ENCODE measurements around the gene MASP2.
"Not testable (repeated sequence)": the region's sequence is repeated elsewhere in the genome, so short reads cannot be mapped to it uniquely, and the experiment has no call there.

The MASP2 gene

GRCh38 chr1:11037019-11037739, 9.9 kb downstream of the MASP2 start:
- not testable (repeated sequence) for DNase-seq

DNA sequence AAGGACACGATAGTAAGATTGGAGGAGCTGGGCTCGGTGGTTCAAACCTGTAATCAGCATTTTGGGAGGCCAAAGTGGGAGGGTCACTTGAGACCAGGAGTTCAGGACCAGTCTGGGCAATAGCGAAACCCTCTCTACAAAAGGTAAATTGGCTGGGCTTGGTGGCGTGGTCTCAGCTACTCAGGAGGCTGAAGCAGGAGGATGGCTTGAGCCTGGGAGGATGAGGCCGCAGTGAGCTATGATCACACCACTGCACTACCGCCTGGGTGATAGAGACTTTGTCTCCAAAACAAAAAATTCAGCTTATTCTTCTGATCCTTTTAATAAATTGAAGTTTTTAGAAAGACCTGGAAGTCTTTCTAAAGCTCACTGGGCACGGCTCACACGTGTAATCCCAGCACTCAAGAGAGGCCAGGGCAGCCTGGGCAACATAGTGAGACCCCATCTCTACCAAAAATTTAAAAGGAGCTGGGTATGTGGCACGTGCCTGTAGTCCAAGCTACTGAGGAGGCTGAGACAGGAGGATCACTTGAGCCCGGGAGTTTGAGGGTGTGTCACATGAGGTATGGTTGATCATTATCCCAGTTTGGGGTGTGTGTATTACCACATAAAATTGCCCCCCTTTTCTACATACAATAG, 15.3 kb downstream of the MASP2 start:
- DNase-seq = no peak

GRCh38 chr1:11030865-11031264, 16.2 kb downstream of the MASP2 start:
- no peak for DNase-seq

- no peak for DNase-seq
Observed at GRCh38 chr1:11028018-11028417, 19.0 kb downstream of the MASP2 start.

- DNase-seq = no peak
Observed at GRCh38 chr1:11027316-11027715, 19.7 kb downstream of the MASP2 start.

- no peak for DNase-seq
Observed at GRCh38 chr1:11026903-11027302, 20.1 kb downstream of the MASP2 start.

GRCh38 chr1:11026052-11026451, 21.0 kb downstream of the MASP2 start:
- no peak for DNase-seq

DNA sequence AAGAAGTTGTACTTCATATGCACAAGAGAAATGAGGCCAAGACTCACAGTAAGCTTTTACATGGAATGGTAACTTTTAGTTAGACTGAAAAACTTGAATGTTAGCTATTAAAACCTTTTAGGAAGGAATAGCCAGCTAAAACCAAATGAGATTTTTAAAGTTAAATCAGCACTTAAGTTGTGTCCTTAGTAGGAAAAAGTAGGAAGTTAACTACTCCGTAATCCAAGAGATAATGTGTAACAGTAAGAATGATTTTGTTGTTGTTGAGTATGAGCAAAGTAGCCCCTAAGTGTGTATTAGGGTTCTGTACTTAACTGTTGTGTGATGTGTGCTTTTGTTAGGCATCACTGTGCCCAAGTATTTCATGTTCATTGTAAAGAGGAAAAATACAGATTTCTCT, 21.4 kb downstream of the MASP2 start:
- no peak for DNase-seq

DNA sequence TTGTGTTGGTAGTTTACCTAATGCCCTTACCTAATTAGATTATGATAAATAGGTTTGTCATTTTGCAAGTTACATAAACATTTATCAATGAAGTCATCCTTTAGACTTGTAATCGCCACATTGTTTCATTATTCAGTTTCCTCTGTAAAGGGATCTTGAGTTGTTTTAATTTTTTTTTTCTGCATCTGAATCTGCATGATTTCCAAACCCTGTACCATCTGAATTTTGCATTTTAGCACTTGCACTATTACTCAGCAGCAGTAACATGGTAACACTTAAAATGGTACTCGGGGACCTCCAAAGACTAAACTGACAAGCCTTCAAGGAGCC, 22.2 kb downstream of the MASP2 start:
- DNase-seq = no peak

- no peak for DNase-seq
Observed at GRCh38 chr1:11024154-11024873, 22.7 kb downstream of the MASP2 start.

GRCh38 chr1:11023201-11023600, 23.8 kb downstream of the MASP2 start:
- no peak for DNase-seq

GRCh38 chr1:11019971-11020370, 27.1 kb downstream of the MASP2 start:
- DNase-seq = no peak

- not testable (repeated sequence) for DNase-seq
Observed at GRCh38 chr1:11019358-11019757, 27.7 kb downstream of the MASP2 start.

DNA sequence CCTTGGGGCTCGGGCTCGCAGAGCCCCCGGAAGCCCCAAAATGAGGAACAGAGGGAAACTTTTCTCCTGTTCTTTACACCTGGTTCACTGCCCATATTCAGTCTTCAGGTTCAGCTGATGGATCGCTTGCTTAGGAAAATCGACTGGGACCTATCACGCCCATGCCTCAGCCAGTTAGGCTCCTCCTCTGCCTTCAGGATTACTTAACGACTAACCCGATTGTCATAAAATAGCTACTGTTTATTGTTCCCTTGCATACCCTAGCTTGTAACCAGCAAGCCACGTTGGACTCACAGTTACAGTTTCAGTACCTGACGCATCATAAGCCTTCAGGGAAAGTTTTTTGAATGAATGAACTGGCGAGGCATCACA, 33.9 kb downstream of the MASP2 start:
- DNase-seq = no peak

DNA sequence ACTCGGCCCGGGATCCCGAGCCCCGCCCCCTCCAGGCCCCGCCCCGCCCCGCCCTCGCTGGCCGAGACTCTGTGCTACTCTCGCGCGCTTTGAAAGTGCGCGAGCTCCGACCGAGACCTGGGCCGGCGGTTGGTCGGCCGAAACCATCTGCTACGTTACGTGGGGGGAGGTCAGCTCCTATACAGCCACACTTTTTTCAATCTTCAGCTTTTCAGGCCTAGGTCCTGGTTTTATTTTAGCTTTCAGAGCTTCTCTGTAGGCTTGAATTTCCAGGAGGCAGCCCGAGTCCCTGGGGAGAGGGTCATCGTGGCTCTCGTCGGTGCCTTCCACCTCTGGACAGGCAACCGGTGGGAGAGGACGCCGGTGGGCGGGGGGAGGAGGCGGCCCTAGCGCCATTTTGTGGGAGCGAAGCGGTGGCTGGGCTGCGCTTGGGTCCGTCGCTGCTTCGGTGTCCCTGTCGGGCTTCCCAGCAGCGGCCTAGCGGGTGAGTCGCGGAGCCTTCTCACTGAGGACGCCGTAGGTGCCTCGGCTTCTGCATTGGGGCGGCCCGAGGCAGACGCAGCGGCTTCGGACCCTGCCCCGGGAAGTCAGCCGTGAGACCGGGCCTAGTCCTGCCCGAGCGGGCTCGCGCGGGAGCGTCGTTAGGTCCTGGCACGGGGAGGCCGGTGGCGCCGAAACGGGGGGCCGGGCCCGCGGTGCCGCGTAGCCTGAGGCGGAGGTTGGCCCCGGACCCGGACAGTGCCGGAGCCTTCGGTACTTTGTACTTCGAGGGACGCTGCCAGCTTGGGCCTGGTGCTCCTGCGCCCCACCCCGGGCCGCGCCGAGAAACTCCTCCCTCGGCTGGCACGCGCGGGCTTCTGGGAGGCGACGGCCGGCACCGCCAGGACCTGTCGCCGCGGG, 34.5 kb downstream of the MASP2 start, which contains the start of gene TARDBP:
Gene TARDBP, plus strand, starts transcription at position 395 of the 900 bp plus-strand sequence. CDS start 1,074 bp downstream, outside the sequence.
- DNase-seq = peak; percentile 91 to 94

DNA sequence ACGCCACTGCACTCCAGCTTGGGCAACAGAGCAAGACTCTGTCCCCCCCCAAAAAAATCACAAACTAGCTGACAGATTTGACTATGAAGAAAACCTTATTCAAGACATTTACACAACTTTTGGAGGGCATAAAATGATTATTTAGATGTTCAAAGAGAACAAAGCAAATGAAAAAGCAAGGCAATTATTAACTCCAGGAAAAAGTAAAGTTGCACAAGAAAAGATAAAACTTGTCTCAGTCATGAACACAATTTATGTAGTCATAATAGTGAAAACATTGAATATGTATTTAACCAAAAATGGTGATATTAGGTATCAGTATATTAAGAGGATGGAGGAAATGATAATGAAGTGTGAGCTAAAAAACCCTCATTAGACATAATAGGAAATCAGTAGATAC, 46.5 kb downstream of the MASP2 start:
- DNase-seq = no peak

DNA sequence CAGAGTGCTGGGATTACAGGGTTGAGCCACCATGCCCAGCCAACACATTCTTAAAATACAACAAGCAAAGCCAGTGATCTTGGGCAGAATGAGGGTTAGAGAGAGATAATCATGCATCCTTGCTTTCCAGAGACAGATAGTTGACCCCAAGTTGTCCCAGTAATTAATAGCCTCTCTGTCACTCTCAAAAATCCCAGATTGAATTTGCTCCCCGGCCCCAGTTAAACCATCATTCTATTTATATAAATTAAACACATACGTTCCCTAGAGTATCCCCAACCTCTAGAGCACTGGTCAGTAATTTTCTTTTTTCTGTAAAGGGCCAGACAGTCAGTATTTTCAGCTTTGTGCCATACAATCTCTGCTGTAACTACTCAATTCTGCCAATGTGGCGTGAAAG, 50.9 kb downstream of the MASP2 start:
- no peak for DNase-seq

DNA sequence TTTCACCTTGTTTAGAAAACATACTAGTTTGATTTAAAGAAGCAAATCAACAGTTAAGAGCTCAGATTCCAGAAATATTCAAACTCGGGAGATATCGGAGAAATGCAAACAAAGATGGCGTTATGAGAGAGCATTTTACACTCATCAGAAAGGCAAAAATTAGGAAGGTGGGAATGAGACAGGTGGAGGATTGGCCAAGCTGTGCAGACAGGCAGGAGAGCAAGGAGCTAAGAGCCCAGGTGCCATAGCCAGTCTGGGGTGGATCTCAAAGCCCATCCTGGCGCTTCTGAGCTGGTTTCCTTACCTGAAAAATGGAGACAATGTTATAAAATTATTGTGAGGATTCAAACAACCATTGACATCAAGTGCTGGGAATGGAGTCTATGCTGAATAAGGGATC, 54.2 kb downstream of the MASP2 start:
- DNase-seq = no peak

- DNase-seq = not testable (repeated sequence)
Observed at GRCh38 chr1:10992004-10992403, 55.0 kb downstream of the MASP2 start.

DNA sequence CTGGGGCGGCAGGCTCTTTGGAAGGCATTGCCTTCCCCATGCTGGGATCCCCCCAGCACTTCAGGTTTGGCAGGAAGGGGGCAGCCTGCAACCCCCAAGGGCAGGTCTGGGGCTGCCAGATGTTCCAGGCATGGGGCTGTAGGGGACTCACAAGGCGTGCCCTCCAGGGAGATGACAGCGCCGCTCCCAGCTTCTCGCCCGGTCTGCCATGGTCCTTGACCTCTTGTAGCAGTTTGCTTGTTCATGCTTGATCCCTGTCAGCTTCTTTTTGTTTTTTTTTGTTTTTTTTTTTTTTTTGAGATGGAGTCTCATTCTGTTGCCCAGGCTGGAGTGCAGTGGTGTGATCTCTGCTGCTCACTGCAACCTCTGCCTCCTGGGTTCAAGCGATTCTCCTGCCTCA, 56.2 kb downstream of the MASP2 start:
- no peak for DNase-seq

DNA sequence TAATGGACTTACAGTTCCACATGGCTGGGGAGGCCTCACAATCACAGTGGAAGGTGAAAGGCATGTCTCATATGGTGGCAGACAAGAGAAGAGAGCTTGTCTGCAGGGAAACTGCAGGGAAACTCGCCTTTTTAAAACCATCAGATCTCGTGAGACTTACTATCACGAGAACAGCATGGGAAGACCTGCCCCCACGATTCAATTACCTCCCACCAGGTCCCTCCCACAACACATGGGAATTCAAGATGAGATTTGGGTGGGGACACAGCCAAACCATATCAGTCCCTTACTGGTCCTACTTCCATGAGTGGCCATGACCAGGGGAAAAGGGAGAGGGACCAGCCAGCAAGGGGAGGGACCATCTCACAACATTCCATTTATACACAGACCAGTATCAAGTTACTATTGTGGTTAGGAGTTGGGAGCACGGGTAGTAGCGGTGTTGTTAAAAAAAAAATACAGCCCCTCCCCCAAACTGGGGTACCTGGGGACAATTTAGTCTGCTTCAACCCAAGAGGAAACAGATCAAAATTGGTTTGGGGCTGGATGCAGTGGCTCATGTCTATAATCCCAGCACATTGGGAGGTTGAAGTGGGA, 57.0 kb downstream of the MASP2 start:
- not testable (repeated sequence) for DNase-seq

GRCh38 chr1:10989095-10989494, 57.9 kb downstream of the MASP2 start:
- DNase-seq = no peak
